NCI-H2196 (cell line): ENCODE measurements around the gene SLC10A3.

Experiments used
- DNase-seq: peaks from one replicate; lab custom pipeline; 2025; ENCODE audit not compliant: unreplicated experiment; lab: John Stamatoyannopoulos, UW

Gene SLC10A3

DNA sequence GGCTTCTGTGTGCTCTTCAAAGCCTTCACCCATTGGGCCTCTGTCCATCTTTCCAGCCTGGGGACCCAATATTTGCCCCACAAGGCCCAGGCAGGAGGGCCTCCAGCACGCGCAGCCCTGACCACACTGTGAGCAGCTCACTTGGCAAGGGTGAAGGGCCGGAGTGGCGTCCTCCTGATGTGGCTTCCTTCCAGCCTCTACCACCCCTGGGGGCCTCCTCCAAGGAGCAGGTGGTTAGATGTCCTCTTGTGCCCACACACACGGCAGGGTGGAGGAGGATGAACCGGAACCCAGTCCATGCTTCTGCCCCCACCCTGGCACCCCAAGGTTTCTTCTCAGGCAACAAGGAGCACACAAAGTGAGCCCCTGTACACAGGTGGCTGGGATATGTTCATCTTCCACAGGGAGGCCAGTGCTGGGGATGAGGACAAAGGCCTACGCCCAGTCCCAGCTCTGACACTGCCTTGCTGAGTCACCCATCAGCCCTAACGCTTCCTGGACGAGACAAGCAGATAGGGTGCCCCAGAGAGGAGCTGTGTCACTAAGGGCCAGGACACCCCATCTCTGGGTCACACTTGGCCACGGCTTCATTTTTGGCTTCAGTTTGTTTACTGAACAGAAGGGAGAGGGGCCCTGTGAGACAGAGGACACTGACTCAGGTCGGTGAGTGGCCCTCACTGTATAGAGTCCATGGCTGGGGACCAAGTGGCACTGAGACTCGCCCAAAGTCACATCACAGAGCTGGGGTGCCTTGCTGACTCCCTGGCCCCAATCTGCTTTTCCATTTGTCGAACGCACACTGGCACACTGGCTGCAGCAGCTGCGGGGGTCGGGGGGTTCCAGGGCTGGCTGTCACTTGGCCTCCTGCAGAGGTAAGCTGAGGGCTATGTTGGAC is 5.9 kb downstream of the SLC10A3 start:
- DNase-seq, result no peak

DNA sequence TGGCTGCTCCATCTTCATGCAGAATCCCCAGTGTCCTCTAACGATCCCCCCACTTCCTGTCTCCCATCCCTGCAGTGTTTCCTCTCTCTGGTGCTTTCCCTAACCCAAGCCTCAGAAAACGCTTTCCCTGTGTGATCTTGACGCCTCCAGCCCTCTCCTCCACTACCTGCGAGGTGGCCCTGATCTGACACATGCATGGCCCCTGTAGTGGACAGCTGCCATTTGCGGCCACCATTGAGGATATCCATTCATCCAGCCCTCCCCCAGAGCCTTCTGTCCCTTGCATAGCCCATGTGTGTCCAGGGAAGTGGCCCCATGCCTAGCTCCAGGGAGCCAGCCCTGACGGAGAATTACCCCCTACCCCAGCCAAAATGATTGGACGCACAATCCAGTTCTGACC is 7.1 kb downstream of the SLC10A3 start:
- no peak for DNase-seq

DNA sequence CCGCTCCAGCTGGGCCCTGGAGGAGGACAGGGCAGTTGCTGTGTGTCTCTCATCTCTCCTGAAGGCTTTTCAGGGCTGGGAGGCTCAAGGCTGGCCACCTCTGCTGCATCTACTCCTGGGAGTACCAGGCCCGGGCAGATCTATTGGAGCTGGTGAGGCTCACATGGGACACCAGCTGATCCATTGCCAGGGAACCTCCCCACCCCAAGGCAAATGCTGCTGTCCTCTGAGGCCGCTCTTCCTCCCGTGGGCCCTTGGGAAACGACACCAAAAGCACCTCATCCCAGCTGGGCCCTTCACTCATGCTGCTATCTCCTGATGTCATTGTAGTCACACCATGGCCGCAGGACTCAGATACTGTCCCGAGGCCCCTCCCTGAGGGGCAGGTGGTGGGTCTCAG is 7.6 kb downstream of the SLC10A3 start:
- DNase-seq, result no peak

DNA sequence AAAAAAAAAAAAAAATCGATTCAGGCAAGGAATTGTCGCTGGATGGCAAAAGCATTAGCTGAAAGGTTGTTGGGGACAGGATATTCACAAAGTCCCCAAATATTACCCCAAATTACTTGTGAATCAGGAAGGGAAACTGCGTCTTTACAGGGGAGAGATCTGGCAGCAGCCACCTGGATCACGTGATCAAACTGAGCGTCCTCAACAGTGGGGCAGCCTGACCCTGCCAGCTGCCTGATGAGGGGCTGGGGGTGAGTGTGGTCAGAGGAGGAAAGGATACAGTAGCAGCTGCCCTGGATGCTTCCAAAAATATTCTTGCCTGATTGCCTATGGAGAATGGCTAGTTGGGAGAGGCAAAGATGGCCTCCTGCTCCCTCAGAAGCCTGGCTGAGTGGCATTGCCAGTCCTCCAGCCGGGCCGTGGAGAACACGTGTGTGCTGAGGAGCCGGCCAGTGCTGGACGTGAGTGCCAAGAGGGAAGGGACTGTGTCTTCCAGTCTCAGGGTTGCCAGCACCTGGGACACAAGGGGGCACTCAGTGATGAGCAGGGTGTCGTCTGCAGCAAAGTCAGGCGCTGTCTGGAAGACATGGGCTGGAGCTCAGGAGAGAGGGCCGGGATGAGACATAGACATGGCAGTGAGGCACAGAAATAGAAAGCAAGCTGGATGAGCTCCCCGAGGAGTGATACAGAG is 8.4 kb downstream of the SLC10A3 start:
- DNase-seq, result no peak

DNA sequence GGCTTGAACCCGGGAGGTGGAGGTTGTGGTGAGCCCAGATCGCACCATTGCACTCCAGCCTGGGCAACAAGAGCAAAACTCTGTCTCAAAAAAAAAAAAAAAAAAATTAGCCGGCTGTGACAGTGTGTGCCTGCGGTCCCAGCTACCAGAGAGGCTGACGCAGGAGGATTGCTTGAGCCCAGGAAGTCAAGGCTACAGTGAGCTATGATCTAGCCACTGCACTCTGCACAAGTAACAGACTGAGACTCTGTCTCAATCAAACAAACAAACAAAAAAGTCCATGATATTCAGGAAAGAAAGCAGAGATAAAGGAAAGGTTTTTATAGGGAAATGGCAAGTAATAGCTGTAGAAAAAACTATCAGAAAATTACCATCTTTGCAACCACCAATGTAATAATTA is 9.2 kb downstream of the SLC10A3 start:
- no peak for DNase-seq

DNA sequence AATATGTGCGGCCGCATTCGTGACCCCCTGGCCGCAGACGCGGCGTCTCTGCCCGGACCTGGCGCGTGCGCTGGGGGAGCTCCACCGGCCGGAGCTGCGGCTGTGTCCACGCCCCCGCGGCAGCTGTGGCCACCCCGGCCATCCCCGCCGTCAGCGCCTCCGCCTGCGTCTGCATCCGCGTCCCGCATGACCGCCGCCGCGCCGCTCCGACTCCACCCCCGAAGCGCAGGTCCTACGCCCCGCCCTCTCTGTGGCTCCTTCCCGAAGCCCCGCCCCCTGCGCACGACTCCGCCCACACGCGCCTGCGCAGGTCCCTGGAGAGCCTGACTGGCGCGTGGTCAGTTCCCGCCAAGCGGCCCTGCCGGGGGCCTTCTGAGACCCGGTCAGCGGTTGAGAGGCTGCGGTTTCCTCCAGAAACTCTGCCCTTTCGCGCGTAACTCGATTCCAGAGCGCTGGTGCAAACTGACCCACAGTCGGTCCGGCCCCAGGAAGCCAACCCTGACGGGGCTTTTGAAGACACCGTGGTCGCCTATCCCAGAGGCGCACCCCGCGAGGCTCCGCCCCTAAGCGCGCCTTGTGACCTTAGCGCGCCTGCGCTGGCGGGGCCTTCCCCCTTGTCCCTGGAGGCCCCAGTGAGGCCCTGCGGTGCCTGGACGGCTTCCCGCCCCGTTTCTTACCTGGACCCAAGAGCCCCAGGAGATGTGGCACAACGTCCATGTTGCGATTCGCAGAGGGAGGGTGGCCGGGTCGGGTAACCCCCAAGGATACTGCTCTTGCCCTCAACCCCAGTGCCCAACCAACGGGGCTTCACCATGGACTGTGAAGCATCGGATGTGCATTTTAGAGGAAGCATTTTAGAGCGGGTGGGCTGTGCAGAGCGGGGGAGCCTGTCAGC is 11.5 kb downstream of the SLC10A3 start, which contains the start of gene LAGE3:
Gene LAGE3, minus strand, starts transcription at position 554 of the 895 bp plus-strand sequence. Its CDS starts 366 bp downstream, at position 188.
- DNase-seq, result peak; percentile 84

DNA sequence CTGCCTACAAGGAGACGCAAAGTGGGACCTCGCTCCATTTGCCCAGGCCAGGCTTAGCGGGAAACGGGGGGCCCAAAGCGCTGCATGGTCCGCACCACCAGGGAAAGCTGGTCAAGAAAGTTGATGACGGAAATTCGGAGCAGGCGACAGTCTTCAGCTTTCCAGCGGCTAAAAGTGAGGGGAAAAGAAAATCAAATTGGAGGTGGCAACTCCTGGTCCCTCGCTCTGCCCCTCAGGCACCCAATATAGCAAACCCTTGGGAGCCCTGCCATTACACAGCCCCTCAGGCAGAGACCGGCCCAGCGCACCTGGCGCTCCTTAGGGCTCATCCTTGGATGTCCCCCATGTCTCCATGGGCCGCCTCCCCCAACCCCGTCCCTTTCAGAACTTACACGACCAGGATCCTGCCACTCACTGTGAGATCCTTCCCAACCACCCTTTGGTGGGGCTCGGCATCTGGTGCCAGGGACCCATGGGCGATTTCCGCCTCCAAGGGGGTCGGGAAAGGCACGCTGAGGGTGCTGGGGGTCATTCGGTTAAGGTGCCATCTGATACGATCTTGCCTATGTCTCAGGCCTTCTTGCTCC is 12.4 kb downstream of the SLC10A3 start:
- no peak for DNase-seq

DNA sequence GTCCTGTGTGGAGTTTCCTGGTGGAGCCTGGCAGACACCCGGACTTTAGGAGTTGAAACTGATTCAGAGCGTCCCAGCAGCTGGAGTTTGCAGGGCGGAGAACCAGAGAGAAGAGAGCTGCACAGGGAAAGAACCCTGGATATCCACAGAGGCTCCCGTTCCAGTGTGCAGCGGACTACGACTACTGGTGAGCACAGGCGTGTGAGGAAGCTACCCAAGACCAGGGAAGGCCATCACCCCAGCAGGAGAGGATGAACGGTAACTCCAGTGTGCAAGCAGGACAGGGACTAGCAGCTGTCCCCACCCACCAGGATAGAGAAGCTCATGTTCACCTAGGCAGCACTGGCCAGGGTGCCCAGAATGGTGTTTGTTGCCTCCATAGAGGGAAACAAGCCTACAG is 13.6 kb downstream of the SLC10A3 start:
- DNase-seq, result no peak

DNA sequence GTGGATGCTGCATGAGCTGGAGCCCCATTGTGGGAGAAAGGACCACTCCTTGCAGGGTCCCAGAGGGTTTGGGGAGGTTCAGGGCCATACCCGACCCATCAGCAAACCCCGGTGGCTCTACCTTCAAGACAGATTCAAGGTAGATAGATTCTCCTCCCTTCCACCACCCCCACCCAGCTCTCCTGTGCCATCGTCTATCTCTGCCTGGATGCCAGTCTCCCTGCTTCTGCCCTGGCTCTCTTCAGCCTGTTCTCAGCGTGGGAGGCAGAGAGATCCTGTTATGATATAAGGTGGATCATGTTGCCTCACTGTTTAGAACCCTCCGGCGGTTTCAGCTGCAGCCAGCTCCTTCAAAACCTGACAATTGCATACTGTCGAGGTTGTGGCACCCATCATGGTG is 16.7 kb downstream of the SLC10A3 start:
- no peak for DNase-seq

DNA sequence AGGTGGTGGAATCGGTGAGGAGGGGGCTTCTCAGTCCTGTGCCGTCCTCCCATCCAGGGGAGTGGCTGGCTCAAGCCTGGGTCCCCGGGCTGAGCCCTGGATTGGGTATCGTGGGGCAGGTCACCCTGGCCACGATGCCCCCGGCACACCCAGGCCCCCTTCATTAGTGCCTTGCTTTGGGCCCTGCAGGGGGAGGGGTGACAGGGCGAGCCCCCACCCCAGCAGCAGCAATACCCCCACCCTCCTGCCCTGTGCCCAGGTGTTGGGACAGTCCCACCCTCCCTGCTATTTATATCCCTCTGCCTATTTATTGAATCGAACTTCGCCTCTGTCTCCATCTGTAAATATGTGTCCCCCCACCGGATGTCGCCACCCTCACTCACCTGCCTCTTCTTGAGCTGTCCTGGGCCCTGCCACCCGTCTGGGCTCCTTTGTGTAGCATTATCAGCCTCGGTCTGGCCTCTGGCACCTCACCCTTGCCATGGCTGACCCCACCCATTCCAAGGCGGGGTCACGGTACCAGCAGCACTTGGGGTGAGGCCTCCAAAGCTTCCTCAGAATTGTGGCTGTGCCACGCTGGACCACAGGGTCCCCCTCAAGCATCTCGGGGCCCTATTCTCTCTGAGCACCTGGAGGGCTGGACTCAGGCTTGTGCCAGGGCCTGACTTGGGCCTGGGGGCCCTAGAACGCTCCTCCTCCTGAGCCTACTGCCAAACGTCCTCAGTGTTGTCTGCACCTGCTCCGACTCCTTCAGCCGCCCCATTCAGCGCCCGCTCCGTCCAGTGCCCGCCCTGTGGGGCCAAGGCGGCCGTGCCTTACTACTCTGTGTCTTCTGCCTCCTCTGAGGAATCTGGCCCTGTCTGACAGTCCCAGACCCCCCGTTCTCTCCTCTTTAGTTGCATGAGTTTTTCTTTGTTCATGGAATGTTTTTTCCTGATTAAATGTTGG is 17.5 kb downstream of the SLC10A3 start:
- DNase-seq, result no peak

DNA sequence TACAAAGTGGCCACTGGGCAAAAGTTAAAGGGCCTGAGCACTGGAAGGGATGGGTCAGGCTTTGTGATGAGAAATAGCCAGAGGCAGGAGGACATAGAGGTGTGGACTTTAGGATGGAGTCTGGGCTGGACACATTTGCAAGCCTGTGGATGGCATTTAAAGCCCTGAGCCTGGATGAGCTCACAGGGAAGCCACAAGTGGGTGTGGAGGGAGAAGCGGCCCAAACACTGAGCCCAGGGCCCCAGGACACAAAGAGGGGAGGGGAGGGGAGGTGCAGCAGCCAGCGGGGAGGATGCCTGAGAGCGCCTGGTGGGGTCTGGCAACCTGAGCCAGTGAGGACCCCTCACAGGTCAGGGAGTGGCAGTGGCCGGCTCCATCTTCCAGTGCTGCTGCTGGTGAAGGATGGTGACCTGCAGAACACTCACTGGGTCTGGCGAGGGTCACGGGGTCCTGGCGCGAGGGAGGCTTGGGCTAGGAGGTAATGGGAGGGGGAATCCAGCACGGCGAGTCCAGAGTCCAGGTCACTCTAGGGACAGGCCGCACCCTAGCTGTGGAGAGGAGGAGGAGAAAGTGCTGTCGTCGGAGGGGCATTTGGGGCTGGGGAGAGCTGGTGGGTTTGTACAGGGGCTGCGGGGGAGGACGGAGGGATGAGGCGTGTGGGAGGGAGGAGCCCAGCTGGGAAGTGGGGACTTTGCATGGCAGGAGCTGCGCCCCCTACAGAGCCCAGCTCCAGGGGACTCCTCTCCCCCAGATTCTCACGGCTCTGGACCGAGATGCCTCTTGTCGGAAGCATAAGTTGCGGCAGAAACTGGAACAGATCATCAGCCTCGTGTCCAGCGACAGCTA is 18.4 kb downstream of the SLC10A3 start:
- no peak for DNase-seq

DNA sequence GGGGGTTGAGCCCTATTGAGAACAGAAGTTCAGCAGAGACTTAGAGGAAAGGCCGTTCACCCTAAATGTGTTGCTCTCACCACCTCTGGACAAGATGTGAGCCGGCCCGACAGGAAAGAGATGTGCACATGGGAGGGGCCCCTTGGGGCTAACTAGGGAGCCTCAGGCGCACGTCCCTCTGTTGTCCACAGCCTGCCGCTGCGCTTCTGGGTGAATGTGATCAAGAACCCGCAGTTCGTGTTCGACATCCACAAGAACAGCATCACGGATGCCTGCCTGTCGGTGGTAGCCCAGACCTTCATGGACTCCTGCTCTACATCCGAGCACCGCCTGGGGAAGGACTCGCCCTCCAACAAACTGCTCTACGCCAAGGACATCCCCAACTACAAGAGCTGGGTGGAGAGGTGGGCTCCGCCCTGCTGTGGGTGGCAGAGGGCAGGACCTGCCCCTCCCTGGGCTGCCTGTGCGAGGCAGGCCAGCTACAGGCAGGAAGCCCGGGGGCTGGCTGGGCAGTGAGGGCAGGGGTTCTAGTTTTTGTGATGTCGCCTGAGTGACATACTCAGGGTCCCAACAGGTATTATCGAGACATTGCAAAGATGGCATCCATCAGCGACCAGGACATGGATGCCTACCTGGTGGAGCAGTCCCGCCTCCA is 19.4 kb downstream of the SLC10A3 start:
- DNase-seq, result no peak

DNA sequence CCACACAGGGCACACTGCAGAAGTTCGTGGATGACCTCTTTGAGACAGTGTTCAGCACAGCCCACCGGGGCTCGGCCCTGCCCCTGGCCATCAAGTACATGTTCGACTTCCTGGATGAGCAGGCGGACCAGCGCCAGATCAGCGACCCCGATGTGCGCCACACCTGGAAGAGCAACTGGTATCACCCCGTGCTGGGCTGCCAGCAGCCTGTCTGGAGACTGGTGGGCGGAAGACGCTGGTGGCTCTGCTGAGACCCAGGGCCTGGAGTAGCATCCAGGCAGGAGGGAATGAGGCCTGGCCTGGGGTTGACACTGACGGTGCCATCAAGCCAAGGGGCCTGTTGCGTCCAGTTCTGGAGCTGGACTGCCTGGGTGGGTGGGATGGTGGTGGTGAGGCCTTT is 20.0 kb downstream of the SLC10A3 start:
- DNase-seq, result no peak

DNA sequence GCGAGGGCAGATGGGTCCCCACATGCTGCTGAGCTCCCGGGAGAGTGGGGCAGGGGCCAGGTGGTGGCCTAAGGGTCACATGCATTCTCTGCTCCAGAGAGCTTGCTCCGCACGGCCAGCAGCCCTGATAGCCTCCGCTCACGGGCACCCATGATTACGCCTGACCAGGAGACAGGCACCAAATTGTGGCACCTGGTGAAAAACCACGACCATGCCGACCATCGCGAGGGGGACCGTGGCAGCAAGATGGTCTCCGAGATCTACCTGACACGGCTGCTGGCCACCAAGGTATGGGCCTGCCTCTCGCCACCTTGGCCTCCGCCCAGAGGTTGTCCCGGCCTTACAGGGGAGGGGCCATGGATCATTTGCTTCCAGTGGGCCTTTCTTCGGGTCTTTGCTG is 20.5 kb downstream of the SLC10A3 start:
- DNase-seq, result no peak

DNA sequence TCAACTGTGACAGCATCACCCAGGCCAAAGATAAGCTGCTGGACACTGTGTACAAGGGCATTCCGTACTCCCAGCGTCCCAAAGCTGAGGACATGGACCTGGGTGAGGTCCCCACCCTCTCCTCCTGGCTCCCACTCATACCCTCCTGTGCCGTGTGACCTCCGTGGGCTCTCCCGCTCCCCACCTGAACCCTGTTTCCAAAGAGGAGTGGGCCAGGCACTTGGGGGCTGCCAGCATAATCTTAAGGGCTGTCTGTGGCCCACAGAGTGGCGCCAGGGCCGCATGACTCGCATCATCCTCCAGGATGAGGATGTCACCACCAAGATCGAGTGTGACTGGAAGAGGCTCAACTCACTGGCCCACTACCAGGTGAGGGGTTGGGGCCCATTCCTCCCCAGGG is 21.3 kb downstream of the SLC10A3 start:
- no peak for DNase-seq

DNA sequence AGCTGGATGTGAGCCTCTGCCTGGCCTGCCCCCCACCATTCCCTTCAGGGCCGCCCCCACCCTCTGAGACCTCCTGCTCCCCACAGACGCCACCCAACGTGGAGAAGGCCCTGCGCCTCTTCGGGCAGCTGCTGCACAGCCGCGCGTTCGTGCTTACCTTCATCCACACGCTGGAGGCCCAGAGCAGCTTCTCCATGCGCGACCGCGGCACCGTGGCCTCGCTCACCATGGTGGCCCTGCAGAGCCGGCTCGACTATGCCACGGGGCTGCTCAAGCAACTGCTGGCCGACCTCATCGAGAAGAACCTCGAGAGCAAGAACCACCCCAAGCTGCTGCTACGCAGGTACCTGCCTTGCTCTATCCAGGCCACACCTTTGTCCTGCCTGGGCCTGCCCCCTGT is 22.2 kb downstream of the SLC10A3 start:
- no peak for DNase-seq

DNA sequence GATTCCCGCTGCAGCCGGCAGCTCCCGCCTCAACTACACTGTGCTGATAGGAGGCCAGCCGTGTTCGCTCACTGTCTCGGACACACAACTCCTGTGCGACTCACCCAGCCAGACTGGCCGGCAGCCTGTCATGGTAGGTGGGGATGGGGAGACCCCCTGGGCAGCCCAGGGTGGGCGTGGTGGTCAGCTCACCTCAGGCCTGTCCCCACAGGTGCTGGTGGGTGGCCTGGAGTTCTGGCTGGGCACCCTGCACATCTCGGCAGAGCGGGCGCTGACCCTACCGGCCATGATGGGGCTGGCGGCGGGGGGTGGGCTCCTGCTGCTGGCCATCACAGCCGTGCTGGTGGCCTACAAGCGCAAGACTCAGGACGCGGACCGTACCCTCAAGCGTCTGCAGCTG is 22.9 kb downstream of the SLC10A3 start:
- no peak for DNase-seq

DNA sequence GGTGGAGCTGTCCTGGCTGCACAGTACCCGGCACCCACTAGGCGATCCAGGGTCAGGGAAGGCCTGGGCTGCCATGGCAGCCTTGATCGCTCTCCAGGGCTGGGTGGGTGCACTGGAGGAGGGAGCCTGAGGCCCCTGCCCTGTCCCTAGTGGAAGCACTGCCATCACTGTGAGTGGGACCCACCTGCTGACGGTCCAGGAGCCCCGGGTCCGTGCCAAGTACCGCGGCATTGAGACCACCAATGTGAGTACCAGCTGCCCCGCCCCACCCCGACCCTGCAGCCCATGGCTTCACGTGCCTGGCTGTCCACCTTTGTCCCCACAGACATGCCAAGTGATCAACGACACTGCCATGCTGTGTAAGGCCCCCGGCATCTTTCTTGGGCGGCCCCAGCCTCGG is 23.5 kb downstream of the SLC10A3 start:
- DNase-seq, result no peak
